Upper lobe of left lung (tissue), 4 donors: ENCODE measurements around the gene SEM1.

Experiments used
- EP300 ChIP-seq, 4 donors: sonication (generic); formaldehyde crosslinking; IDR thresholded peaks; one replicate each; pipeline ENCODE4 v1.5.1; 2017; ENCODE audit warnings: antibody characterized with exemption in 4 of 4, control low read depth in 2 of 4
- POLR2A ChIP-seq, 4 donors: fragments of 450-650 bp; IDR thresholded peaks; one replicate each; pipeline ENCODE4 v1.5.1; 2016 to 2017; ENCODE audit warnings: antibody characterized with exemption in 4 of 4, mild to moderate bottlenecking in 2 of 4
- POLR2AphosphoS5 ChIP-seq, 2 donors: sonication (generic); formaldehyde crosslinking; IDR thresholded peaks; one replicate each; pipeline ENCODE4 v1.5.1; 2017; ENCODE audit warnings: antibody characterized with exemption in 2 of 2
- TF ChIP-seq, protein P1 (sequence below), 6 experiments: fragments of 450-650 bp in 4 of 6; fragments of 200-600 bp in 2 of 6; sonication (generic) in 2 of 6; IDR thresholded peaks; one replicate each; pipeline ENCODE4 v1.5.1; 2016 to 2019; ENCODE audit warnings: antibody characterized with exemption in 6 of 6

DNA sequence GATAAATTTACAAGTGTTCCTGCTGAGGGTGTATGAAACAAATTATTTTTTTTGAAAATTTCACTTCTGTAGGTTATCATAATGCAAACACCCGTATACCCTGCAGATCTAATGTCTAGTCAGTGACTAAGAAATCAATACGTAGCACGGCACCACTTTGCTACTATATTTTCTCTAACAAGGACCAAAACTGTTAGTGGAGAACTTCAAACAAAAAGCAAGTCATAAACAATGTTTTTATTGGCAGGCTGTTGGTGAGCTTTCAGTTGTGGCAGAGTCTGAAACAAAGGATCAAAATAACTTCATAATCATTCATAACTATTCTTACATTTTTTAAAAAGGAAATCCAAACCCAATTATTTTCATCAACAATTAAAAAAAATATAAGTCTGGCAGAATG lies 11.8 kb downstream of the SEM1 start:
- TF ChIP-seq, protein P1, sequence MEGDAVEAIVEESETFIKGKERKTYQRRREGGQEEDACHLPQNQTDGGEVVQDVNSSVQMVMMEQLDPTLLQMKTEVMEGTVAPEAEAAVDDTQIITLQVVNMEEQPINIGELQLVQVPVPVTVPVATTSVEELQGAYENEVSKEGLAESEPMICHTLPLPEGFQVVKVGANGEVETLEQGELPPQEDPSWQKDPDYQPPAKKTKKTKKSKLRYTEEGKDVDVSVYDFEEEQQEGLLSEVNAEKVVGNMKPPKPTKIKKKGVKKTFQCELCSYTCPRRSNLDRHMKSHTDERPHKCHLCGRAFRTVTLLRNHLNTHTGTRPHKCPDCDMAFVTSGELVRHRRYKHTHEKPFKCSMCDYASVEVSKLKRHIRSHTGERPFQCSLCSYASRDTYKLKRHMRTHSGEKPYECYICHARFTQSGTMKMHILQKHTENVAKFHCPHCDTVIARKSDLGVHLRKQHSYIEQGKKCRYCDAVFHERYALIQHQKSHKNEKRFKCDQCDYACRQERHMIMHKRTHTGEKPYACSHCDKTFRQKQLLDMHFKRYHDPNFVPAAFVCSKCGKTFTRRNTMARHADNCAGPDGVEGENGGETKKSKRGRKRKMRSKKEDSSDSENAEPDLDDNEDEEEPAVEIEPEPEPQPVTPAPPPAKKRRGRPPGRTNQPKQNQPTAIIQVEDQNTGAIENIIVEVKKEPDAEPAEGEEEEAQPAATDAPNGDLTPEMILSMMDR (IDR thresholded peaks at IDR 0.05), result no peak
- TF ChIP-seq EP300 (IDR thresholded peaks at IDR 0.05) (no peak), POLR2A (IDR thresholded peaks at IDR 0.05) (no peak), POLR2AphosphoS5 (IDR thresholded peaks at IDR 0.05) (no peak)
